Measurements from ENCODE around the gene NWD2.

DNA sequence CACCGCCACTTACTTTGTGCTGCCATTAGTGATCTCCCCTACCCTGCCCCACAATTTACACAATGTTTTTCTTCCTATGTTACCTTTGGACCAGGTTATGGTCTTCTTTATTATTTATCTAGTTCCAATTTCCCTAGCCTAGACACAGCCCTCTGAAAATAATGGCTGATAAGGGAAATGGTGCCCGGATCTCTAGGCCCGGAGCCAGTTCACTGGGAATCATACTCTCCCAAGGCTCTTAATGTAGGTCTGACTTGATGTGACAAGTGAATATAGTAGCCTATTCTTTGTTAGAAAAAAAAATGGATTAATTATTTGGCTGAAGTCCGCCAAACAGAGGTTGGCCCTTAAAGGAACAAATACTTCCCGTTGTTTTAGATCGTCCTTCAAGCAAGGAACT lies 233.6 kb downstream of the NWD2 start:
- TF ChIP-seq, protein P1, sequence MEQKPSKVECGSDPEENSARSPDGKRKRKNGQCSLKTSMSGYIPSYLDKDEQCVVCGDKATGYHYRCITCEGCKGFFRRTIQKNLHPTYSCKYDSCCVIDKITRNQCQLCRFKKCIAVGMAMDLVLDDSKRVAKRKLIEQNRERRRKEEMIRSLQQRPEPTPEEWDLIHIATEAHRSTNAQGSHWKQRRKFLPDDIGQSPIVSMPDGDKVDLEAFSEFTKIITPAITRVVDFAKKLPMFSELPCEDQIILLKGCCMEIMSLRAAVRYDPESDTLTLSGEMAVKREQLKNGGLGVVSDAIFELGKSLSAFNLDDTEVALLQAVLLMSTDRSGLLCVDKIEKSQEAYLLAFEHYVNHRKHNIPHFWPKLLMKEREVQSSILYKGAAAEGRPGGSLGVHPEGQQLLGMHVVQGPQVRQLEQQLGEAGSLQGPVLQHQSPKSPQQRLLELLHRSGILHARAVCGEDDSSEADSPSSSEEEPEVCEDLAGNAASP (IDR thresholded peaks at IDR 0.05), result no peak
- TF ChIP-seq, protein P2, sequence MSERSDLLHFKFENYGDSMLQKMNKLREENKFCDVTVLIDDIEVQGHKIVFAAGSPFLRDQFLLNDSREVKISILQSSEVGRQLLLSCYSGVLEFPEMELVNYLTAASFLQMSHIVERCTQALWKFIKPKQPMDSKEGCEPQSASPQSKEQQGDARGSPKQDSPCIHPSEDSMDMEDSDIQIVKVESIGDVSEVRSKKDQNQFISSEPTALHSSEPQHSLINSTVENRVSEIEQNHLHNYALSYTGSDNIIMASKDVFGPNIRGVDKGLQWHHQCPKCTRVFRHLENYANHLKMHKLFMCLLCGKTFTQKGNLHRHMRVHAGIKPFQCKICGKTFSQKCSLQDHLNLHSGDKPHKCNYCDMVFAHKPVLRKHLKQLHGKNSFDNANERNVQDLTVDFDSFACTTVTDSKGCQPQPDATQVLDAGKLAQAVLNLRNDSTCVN (CRISPR knock-in tag; IDR thresholded peaks at IDR 0.05), result no peak
- TF ChIP-seq ZNF561 (CRISPR knock-in tag; conservative IDR thresholded peaks at IDR 0.05) (no peak), NR2F6 (CRISPR knock-in tag; IDR thresholded peaks at IDR 0.05) (no peak), HCFC1 (IDR thresholded peaks at IDR 0.05; ENCODE audit: low read depth, low read length) (no peak), ZNF79 (CRISPR knock-in tag; IDR thresholded peaks at IDR 0.05; ENCODE audit: low read depth) (no peak), ZEB2 (IDR thresholded peaks at IDR 0.05) (no peak), ZNF274 (IDR thresholded peaks at IDR 0.05; ENCODE audit: borderline replicate concordance, low read depth, low read length) (no peak)
- TF ChIP-seq, protein P3, sequence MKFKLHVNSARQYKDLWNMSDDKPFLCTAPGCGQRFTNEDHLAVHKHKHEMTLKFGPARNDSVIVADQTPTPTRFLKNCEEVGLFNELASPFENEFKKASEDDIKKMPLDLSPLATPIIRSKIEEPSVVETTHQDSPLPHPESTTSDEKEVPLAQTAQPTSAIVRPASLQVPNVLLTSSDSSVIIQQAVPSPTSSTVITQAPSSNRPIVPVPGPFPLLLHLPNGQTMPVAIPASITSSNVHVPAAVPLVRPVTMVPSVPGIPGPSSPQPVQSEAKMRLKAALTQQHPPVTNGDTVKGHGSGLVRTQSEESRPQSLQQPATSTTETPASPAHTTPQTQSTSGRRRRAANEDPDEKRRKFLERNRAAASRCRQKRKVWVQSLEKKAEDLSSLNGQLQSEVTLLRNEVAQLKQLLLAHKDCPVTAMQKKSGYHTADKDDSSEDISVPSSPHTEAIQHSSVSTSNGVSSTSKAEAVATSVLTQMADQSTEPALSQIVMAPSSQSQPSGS (CRISPR knock-in tag; IDR thresholded peaks at IDR 0.05), result no peak
- TF ChIP-seq, protein P4, sequence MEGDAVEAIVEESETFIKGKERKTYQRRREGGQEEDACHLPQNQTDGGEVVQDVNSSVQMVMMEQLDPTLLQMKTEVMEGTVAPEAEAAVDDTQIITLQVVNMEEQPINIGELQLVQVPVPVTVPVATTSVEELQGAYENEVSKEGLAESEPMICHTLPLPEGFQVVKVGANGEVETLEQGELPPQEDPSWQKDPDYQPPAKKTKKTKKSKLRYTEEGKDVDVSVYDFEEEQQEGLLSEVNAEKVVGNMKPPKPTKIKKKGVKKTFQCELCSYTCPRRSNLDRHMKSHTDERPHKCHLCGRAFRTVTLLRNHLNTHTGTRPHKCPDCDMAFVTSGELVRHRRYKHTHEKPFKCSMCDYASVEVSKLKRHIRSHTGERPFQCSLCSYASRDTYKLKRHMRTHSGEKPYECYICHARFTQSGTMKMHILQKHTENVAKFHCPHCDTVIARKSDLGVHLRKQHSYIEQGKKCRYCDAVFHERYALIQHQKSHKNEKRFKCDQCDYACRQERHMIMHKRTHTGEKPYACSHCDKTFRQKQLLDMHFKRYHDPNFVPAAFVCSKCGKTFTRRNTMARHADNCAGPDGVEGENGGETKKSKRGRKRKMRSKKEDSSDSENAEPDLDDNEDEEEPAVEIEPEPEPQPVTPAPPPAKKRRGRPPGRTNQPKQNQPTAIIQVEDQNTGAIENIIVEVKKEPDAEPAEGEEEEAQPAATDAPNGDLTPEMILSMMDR (IDR thresholded peaks at IDR 0.05 in 2 of 3, conservative IDR thresholded peaks at IDR 0.05 in 1 of 3; ENCODE audit: insufficient read depth in 2 of 3, low read depth in 1 of 3, low read length in 3 of 3), result no peak
- TF ChIP-seq, protein P5, sequence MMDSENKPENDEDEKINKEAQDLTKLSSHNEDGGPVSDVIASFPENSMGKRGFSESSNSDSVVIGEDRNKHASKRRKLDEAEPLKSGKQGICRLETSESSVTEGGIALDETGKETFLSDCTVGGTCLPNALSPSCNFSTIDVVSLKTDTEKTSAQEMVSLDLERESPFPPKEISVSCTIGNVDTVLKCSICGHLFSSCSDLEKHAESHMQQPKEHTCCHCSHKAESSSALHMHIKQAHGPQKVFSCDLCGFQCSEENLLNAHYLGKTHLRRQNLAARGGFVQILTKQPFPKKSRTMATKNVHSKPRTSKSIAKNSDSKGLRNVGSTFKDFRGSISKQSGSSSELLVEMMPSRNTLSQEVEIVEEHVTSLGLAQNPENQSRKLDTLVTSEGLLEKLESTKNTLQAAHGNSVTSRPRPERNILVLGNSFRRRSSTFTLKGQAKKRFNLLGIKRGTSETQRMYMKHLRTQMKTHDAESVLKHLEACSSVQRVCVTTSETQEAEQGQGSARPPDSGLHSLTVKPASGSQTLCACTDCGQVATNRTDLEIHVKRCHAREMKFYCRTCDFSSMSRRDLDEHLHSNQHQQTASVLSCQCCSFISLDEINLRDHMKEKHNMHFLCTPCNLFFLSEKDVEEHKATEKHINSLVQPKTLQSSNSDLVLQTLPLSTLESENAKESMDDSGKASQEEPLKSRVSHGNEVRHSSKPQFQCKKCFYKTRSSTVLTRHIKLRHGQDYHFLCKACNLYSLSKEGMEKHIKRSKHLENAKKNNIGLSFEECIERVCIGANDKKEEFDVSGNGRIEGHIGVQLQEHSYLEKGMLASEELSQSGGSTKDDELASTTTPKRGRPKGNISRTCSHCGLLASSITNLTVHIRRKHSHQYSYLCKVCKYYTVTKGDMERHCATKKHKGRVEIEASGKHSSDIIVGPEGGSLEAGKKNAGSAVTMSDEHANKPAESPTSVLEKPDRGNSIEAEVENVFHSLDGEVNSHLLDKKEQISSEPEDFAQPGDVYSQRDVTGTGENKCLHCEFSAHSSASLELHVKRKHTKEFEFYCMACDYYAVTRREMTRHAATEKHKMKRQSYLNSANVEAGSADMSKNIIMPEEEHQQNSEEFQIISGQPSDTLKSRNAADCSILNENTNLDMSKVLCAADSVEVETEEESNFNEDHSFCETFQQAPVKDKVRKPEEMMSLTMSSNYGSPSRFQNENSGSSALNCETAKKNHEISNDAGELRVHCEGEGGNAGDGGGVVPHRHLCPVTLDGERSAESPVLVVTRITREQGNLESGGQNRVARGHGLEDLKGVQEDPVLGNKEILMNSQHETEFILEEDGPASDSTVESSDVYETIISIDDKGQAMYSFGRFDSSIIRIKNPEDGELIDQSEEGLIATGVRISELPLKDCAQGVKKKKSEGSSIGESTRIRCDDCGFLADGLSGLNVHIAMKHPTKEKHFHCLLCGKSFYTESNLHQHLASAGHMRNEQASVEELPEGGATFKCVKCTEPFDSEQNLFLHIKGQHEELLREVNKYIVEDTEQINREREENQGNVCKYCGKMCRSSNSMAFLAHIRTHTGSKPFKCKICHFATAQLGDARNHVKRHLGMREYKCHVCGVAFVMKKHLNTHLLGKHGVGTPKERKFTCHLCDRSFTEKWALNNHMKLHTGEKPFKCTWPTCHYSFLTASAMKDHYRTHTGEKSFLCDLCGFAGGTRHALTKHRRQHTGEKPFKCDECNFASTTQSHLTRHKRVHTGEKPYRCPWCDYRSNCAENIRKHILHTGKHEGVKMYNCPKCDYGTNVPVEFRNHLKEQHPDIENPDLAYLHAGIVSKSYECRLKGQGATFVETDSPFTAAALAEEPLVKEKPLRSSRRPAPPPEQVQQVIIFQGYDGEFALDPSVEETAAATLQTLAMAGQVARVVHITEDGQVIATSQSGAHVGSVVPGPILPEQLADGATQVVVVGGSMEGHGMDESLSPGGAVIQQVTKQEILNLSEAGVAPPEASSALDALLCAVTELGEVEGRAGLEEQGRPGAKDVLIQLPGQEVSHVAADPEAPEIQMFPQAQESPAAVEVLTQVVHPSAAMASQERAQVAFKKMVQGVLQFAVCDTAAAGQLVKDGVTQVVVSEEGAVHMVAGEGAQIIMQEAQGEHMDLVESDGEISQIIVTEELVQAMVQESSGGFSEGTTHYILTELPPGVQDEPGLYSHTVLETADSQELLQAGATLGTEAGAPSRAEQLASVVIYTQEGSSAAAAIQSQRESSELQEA (IDR thresholded peaks at IDR 0.05; ENCODE audit: low read depth), result no peak
